HG03066 (cell line): ENCODE data around the gene POFUT2.

Source experiments
- ATAC-seq: cut with Tn5 transposase; IDR thresholded peaks from one replicate; pipeline ENCODE4 v1.9.1; 2021; ENCODE audit warnings: low read depth; ENCODE audit not compliant: unreplicated experiment

POFUT2 gene

DNA sequence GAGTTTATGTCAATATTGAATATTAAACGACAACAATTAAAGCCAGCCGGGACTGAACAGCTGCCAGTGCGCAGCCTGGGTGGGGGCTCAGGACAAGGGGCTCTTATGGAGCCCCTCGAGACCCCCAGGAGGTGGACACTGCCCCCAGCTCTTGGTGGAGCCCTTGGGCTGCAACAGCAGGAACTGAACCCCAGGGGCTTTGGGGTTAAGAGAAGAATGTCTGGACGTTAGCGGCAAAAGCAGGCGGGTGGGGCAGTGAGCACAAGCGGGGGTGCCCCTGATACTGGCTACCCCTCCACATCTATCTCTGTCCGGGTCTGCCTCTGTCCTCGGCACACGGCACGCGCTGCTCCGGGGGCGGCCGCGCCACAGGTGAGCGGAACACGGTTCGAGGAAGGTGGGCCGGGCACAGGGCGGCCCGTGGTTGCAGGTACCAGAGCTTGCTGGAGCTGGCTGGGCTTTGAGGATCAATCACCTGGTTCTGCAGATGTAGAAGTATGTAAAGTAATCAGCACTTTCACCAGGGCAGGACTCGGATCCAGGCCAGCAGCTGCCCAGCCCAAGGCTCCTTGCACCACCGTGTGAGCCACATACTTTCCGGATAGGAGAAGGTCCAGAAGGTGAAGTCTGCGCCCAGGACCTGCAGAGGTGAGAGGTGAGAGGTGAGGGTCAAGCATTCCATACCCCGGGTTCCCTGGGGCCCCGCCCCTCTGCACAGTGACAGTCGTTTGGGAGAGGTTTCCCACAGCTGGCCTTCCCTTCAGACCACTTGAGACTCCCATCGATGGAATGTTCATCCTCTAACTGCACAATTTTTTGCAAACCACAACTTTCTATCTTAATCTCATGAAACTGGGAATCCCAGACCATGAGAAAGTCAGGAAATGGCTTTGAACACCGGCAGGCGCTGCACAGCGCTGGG is 12.4 kb upstream of the POFUT2 start:
- no peak for ATAC-seq

DNA sequence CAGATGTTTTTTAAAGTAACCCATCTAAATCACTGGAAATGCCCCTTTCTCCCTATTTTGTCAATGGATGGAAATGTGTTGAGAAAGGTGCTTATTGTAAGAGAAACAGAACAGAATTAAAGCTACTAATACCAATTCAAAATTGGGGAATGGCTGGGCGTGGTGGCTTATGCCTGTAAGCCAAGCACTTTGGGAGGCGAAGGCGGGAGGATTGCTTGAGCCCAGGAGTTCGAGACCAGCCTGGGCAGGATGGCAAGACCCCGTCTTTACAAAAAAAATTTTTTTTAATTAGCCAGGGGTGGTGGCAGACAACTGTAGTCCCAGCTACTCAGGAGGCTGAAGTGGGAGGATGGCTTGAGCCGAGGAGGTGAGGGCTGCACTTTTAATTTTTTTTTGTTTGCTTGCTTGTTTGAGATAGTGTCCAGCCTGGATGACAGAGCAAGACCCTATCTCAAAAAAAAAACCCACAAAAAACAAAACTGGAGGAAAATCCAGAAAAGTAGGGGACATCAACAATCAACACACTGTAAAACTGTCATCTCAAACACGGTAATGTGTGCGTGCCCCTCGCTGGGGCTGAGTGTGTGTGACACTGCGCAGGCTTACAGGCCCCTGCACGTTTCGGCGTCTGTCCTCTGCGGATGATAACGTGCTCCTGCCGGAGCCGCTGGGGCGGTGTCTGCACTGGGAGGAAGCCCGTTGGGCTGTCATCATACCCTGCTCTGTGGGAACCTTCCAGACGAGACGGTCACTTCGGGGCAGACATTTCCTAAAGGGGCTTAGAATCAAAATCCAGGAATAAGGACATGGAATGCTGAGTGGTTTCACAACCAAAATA is 11.6 kb upstream of the POFUT2 start:
- ATAC-seq: no peak

DNA sequence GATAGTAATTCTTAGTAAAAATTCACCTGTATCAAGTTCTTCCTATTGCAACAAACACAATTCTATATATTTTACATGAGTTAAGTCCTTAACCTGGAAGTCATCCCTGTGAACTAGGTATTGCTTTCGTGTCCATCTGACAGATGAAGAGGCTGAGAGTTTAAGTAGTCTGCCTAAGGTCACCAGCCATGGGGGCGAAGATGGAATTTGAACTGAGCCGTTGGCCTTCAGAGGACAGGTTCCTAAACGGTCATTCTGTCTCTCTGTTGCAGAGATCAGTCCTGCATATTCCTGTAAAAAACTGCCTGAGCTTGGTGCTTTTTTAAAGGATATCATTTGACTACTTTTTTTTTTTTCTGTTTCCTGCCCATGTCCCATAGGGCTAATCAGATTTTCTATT is 10.2 kb upstream of the POFUT2 start:
- ATAC-seq: no peak

DNA sequence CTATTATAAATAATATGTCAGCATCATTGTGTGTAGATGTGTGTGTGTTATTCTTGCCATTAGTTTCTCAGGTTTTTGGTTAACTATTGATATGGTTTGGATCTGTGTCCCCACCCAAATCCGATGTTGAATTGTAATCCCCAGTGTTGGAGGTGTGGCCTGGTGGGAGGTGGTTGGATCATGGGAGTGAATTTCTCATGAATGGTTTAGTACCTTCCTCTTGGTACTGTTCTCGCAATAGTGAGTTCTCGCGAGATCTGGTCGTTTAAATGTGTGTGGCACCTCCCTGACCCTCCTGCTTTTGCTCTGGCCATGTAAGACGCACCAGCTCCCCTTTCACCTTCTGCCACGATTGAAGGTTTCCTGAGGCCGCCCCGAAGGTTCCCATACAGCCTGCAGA is 9.6 kb upstream of the POFUT2 start:
- ATAC-seq: no peak

DNA sequence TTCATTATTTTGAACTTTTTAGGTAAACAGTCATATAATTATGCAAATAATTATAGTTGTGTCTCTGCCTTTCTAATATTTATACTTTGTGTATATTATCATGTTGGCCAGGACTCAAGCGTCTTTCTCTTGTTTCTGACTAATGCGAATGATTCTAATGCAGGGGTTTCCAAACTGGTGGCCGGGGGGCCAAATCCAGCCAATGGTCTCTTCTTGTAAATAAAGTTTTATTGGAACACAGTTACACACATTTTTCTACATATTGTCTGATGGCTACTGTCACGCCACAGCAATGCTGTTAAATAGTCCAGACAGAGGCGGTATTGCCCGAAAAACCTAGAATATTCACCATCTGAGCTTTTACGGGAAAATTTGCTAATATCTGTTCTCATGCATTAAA is 8.9 kb upstream of the POFUT2 start:
- no peak for ATAC-seq

DNA sequence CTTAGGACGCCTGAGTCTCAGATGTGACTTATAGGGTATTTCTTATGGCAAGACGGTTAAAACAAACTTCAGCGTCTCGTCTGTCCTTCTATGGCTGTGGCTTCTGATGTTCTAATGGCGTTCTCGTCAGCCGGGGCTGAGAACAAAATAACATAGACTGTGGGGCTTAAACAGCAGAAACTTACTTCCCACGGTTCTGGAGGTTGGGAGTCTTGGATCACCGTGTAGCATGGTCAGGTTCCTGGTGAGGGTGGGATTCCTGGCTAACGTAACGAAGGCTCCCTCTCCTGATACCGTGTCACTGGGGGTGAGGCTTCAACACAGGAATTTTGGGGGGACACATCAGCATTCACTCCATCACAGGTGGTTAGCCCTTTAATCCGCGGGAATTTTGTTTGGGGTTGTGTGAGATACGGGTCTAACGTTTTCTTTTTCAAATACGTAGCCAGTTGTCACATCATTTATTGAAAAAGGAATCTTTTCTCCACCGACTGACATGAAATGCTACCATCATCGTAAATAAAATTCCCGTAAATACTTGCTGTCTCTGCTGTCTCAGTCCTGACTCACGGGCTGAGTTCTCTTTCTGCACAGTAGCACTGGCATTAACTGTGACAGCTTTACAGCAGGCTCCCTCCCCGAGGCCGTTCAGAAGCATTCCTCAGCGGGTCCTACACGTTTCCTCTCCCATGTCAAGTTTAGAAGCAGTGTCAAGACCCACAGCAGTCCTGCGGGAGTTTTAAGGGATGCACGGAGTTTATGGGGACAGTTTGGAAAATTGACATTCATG is 8.1 kb upstream of the POFUT2 start:
- no peak for ATAC-seq

DNA sequence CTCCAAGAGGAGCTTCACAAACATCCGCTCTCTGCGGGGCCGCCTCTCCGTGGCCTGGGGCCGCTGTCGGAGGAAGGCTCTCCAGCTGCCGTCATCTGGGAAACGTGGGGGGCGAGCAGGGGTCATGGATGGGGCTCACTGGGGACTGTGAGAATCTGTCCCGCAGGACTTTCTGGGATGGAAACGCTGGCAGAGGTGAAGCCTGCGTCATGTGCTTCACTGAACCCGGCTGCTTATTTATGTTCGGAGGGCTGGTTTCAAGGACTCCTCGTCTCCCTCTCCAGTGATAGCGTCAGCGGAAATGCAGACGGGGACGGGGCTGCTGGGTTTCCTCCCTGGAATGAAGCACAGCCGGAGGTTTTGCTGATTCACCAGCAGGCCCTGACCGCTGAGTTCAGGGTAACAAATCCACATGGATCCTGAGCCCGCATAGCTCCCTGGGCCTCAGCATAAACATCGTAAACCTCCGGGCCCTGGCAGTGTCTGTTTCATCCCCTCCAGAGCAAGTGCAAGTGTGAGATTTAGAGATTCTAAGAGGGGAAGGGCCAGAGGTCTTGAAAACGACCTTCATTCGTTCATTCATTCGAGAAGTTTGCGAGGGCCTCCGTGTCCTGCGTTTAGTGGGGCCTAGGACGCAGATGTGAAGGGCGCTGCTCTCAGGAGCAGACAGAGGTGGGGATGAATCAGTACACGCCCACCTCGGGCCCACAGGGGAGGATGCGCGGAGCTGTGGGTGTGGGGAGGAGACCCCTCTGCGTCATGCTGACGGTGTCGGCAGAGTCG is 7.0 kb upstream of the POFUT2 start:
- ATAC-seq: no peak

DNA sequence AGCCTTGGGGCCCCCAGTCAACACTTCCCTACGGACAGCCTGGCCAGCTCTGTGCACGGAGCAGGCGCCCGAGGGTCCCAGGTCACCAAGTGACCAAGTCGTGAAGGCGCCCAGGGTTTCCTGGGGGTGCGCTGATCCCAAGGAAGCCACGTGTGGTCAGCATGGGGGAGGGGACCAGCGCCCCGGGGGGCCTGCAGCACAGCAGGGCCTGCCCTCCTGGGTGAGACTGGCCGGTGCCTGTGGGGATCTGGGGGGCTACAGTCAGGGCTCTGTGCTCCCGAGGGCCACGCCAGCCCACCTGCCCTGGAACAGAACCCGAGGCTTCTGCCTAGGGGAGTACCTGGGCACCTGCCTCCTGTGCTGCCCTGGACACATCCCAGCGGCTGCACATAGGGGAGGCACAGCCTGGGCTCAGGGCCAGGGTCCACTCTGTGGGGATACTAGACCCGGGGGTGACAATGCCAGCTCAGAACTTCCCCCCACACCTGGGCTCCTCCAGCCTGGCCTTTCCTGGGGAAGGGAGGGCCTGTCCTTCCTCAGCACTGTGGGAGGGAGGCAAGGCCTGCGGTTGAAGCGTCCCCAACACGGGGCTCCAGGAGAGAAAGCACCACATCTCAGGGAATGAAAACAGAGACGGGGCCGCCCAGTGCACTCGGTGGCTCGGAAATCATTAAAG is 6.2 kb upstream of the POFUT2 start:
- no peak for ATAC-seq

DNA sequence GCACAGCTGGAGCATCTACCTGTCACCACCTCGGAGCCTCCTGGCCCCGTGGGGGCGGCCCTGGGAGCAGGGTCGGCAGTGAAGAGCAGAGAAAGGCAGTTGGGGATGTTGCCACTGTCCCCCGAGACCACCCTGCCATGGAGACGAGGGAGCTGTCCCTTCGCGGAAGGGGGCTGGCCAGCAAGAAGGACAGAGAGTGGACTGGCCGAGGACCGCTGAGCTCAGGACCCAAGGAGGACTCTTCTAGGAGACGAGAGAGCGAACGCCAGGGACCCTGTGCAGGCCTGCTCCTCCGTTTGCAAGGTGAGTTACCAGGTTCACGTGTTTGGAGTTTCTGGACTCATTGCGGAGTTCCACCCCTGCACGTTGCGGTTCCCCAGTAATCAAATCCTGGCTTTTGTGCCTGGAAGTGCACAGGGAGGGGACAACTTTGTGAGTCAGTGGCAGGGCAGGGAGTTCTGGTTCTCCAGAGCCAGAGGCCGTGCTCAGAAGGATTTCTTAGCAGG is 5.6 kb upstream of the POFUT2 start:
- no peak for ATAC-seq

DNA sequence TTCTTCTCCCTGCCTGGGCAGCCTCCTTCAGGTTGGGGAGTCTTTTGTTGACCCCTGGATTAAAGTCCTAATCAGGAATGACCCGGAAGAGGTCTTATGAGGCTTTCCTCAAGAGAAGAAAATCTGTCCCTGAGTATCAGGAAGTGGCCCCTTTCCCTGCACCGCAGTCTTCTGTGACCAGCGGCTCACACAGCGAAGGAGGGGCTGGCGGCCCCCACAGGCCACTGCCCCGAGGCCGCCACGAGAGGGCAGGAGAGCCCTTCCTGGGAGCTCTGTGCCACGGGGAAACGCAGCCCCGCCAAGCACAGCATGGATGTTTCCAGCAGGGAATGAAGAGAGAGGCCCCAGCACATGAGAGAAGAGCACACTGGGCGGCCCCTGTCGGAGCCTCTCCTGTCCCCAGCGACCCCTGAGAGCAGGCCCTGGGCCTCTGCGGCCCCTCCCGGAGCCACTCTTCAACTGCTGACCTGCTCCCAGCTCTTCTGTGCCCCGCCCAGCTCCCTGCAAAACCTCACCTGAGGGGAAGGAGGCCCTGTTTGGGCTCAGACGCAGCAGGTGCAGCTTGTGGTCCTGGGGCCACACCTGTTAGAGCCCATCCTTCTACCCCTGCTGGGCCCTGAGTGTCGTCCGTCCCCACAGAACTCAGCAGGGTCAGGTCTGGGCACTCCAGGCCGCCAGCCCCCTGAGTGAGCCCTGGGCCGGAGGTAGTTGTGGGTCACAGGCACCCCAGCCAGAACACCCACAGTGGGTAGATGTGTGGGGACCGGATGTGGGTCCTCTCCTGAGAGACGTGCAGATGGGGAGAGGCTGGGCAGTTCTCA is 4.9 kb upstream of the POFUT2 start:
- no peak for ATAC-seq

DNA sequence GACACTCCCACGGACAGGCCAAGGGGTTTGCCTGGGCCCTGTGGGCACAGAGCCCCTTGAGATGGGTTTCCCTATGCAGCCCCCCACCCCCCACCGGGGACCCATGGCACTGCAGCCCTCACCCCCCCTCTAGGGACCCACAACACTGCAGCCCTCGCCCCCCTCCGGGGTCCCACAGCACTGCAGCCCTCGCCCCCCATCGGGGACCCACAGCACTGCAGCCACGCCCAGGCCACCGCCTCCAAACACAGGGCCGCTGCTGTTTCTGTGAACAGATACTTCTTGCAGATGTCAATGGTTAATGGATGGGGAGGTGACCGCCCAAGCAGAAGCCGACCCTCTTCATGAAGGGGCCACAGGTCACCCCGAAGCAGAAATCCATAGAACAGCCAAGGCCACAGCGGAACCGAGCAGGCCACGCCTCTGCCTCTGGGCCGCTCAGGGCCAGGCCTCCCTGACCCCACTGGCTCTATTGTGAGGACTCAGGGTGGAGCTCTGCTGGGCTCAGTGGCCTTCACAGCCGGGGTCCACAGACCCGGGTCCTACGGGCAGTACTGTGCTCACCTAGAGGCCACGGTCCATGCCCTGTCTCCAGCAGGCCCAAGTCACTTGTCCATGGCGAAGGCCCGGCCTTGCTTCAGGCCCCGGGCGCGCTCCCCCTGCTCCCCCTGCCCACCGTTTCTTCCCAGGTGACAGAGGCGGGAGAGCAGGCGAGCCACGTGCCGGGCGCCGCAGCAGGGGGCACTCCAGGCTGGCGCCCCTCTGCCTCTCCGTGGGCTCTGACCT is 4.1 kb upstream of the POFUT2 start:
- ATAC-seq: no peak

DNA sequence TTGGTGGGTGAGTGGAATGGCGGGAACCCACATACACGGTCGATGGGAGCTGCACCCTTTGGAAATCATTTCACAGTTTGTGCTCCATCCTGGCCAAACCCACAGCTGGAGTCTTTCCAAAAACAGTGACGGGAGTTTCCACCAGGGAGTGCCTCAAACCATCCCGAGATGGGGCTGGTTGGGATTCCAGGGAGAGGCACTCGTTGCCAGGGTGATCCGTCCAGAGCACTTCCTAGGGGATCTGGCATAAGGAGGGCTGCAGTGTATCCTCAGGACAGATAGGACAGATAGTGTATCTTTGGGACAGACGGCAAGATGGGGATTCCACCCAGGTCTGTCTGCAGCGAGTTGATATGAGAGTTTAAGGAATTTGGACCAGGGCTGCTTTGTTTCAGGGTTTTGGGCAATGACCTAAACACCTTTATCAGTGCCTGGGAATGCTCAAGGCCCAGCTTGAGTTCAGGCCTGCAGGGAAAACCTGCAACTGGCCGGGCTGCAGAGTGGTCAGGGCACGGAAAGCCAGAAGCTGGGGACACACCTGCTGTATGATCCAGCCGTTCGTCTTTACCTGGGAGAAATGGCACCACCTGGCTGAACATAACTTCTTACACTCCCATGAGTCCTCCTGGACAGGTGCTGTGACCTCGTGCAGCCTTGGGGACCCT is 3.4 kb upstream of the POFUT2 start:
- ATAC-seq: no peak

DNA sequence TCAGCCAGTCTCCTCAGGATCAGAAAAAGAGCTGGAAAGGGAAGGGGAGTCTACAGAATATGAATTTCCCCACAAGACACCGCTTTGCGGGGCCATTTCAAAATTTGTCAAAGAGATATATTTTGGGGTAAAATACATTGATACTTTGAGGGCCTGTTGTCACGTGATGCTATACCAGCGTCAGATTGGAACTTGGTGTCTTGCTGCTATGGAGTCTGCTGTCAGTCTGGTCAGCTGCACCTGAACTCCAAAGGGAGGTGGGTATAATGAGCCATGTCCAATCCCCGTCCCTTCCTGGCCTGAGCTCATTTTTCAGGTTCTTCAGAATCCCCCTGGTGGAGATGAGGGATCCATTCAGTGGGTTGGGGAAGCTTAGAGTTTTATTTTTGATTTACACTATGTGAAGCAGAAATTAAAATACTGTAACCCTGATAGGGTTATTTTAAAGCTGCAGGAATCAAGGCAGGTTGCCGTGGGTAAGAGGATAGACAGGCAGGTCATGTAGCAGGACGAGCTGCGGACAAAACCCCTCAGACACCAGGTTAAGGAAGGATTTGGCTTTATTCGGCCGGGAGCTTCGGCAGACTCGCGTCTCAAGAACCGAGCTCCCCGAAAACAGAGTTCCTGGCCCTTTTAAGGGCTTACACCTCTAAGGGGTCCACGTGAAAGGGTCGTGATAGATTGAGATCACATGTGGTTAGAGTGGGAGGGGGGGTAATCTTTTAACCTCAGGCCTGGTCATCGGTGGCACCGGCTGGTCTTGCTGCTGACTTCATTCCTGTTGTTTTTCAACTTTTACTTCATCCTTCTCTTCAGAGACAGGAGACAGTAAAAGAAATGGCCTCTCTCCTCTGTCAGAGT is 2.2 kb upstream of the POFUT2 start:
- no peak for ATAC-seq

DNA sequence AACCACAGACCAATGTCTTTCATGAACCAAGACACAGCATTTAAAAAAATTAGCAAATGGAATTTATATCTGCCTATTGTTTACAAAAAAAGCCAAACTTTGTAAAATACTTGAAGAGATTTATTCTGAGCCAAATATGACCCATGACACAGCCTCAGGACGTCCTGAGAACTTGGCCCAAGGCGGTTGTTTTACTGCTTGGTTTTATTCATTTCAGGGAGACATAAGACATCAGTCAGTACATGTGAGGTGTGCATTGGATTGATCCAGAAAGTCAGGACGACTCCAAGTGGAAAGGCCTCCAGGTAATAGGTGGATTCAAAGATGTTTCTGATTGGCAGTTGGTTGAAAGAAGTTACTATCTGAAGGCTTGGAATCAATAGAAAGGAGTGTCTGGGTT is 1.4 kb upstream of the POFUT2 start:
- no peak for ATAC-seq

DNA sequence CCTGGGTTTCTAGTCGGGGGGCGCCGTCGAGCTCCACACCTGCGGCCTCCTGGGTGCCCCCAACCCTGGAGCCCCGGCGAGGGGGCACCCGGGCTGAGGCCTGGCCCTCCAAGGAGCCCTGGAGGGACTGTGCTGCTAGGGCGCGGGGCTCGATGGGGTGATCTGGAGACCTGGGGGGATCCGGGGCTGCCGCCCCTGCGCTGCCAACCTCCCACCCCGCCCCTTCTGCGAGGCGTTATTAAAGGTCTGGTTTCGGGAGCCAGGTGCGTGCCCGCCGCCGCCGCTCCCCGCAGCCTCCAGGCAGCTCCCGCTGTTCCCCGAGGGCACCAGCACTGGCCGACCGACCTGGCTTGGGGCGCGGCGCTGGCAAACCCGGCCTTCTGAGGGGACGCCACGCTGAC is 746 bp upstream of the POFUT2 start:
- no peak for ATAC-seq

DNA sequence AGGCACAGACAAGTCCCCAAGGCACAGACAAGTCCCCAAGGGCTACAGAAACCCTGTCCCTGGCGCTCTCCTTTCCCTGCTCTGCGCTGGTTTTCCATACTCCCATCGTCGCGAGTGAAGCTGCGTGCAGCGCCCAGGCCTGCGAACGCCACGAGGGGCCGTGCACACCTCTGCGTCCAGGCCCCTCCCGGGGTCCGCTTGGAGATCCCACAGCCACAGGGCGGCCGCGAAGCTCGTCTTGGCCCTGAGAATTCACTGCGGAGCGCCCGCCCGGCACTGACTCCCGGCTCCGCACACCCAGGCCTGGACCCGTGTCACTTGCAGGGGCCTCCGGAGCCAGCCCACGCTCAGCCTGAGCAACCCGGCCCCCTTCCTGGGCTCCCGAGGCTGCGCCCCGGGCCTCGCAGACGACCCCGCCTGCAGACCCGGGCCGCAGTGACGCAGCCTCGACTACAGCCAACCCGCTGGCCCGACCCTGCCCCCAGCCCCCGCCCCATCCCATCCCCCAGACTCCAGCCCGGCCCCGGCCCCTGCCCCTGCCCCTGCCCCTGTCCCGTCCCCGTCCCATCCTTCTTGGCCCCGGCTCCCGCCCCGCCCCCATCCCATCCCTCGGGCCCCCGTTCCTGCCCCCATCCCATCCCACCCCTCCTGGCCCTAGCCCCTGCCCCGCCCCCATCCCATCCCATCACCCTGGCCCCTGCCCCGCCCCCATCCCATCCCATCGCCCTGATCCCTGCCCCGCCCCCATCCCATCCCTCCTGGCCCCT is 841 bp downstream of the POFUT2 start:
- no peak for ATAC-seq
